ENCODE results near the gene STK11.

- TF ChIP-seq, protein P1, sequence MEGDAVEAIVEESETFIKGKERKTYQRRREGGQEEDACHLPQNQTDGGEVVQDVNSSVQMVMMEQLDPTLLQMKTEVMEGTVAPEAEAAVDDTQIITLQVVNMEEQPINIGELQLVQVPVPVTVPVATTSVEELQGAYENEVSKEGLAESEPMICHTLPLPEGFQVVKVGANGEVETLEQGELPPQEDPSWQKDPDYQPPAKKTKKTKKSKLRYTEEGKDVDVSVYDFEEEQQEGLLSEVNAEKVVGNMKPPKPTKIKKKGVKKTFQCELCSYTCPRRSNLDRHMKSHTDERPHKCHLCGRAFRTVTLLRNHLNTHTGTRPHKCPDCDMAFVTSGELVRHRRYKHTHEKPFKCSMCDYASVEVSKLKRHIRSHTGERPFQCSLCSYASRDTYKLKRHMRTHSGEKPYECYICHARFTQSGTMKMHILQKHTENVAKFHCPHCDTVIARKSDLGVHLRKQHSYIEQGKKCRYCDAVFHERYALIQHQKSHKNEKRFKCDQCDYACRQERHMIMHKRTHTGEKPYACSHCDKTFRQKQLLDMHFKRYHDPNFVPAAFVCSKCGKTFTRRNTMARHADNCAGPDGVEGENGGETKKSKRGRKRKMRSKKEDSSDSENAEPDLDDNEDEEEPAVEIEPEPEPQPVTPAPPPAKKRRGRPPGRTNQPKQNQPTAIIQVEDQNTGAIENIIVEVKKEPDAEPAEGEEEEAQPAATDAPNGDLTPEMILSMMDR (IDR thresholded peaks at IDR 0.05 in 4 of 5, conservative IDR thresholded peaks at IDR 0.05 in 1 of 5), result no peak
- TF ChIP-seq POLR2A (IDR thresholded peaks at IDR 0.05), result no peak
These were observed 49.1 kb downstream of the STK11 start for GRCh38 chr19:1254530-1255185.

All from gastrocnemius medialis (tissue), 4 donors.